IPS DF 4.7 (cell line): ENCODE results near the gene C1GALT1C1L.
"Not testable (repeated sequence)": the region's sequence is repeated elsewhere in the genome, so short reads cannot be mapped to it uniquely, and the experiment has no call there.

Experiments used
- DNase-seq: peaks from one replicate; pipeline ENCODE4 v3.0.0-alpha.2; 2013; ENCODE audit warnings: low spot score; ENCODE audit errors: extremely low read depth

Gene C1GALT1C1L

DNA sequence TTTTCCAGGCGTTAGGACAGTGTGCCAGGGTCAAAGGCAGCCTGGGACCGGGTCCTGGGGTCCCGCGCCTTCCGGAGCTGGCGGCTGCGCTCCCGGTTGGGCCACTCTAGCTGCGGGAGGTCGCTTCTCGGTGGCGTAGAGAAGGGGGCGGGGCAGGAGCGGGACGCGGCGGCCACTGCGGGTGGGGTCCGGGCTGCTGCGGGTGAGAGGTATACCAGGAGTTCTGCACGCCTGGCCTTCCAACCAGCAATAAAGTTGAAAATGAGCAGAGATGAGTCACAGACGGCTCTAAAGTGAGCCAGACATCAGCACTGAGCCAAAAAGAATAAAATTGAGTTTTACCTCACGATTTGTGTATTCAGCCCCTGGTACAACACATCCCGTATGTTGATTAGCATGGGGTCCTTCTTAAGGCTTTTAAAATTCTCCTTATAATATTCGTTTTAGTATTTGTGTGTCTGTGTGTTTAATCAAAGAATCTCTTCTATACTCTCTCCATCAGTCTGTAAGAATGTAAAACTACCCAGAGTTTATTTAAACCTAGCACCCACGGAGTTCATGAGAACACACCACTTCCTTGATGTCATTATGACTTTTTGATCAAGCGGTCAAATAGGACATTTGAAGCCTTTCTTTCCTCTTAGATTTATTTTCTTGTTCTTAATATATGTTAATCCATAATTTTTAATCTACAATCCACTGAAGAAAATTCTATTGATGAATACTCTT, at the start of gene C1GALT1C1L:
Gene C1GALT1C1L (minus strand): TSS at position 108 of the 729 bp plus-strand sequence. CDS start 107 bp downstream, at position 1.
- no peak for DNase-seq

DNA sequence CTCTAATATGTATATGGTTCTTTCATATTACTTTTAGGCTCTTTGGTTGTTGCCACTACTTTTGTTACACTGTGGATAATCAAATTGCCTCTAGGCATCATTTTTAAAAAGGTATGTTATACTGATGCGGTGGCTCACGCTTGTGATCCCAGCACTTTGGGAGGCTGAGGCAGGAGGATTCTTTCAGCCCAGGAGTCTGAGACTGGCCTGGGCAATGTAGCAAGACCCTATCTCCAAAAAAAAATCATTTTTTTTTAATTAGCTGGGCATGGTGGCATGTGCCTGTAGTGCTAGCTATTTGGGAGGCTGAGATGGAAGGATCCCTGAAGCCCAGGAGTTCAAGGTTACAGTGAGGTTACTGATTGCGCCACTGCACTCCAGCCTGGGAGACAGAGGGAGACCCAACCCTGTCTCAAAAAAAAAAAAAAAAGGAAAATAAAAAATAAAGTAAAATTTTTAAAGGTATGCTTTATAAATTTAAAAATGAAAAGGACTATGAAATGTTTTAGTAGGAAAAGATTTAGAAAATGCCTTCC, 49.5 kb upstream of the C1GALT1C1L start:
- no peak for DNase-seq

DNA sequence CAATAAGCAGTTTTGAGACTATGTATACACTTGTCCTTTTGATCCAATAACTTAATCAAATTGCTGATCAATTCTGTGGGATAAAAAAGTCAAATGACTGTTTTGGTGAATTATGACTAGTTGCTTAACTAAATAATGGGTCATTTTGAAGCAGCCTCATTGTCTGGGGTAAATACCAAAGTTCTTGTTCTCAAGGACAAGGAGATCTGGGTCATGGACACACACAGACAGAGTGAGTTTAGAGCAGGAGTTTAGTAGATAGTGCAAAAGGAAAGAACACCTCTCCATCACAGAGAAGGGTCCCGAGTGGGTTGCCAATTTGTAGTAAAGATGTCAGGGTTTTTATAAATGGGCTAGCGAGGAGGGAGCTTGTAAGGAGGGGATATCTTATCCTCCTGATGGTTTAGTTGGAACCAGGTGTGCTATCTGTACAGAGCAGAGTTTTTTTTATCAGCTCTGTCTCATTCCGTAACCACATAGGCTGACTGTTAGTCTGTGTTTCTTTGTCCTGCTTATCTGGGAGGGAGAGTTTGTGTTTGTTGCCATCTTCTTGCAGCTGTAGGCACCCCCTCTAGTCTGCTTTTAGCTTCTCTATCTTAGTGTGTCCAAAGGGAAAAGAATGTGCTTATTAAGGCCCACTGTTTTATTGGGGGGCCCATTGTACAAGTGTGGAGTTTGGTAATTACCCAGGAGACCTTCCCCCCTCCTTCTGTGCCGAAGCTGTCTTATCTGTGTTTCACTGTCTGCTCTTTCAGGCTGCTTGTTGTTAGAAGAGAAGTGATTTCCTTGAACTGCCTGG, 48.7 kb upstream of the C1GALT1C1L start:
- DNase-seq, result no peak

DNA sequence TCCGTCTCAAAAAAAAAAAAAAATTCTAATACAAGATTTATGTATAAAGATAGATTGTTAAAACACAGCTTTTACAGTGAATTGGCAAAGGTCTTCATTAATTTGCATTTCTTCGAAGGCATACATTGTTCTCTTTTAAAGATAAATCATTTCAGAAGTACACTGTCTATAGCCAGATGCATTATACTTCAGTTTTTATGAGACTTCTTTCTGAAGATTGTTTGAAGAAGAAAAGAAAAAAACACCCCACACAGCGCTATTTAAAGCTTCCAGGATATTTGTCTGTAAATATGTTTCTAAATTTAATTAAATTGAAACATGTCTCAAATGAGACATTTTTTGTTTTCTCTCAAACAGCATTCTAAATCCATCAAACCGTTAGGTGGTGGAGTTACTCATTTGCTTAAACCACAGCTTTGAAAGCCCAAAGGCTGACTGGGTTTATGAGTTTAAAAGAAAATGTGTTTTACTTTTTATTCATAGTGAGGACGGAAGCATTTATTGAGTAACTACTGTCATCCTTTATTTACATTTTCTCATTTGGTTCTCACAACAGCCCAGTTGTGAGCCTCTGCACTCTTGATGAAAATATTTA, 42.4 kb upstream of the C1GALT1C1L start:
- DNase-seq, result no peak

DNA sequence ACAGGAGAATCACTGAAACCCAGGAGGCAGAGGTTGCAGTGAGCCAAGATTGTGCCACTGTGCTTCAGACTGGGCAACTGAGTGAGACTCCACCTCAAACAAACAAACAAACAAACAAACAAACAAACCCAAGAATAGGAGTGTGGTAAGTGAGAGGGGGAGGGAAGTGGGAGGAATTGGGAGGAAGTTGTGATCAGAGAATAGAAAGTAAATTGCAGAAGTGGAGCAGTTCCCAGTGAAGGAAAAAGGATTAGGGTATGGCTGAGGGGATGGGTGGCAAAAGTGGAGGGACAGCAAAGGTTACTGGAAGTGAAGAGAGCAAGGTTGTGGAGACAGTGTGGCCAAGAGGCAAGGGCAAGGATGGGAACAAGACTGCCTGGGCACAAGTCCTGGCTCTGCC, 41.1 kb upstream of the C1GALT1C1L start:
- no peak for DNase-seq

DNA sequence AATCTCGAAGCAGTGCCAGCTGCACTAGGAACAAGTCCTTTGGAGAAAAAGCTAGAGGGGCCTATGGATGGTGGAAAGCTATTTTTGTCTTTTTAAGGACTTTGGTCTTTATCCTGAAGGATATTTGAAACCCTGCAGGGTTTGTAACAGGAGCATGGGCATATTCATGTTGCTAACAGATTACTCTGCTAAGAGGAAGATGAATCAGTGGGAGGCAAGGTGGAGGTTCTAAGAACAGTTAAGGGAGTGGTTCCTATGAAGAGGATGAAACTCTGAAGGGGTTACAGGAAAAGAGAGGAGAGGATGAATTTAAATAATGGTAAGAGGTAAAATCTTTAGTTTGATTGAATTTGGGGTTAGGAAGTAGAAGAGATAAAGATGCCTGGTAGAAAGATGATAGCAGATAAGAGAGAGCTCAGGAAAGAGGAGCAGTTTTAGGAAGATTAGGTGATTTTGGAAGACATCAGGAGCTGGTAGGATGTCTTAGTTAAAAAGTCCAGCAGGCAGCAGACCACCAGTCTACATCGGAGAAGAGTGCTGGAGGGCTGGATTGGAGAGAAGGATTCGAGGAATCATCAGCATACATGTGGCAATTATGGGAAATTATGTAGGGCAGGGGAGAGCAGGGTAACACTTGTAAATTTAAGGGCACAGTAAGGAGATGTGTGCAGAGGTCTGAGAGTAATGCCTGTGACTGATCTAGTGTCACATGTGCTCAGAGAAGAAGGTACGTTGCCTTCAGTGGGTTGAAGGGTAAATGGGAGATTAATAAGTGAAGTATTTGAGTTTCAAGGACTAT, 39.3 kb upstream of the C1GALT1C1L start:
- no peak for DNase-seq

DNA sequence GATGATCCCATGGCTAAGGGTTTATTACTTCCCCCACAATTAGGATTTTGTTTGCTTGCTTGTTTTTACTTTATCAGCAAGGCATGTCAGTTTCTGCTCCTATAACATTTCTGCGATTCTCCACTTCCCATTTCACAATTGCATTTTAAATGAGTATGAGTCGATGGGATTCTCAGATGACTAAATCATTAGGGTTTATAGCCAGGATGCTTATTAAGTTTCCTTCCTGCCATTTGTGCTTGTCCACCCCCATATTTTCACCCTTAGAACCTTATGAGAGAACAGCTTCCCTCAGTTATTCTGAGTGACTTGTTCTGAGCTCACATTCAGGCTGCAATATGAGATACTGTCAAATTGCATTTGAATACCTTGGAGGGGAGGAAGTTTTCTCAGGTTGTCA, 37.9 kb upstream of the C1GALT1C1L start:
- DNase-seq, result no peak

DNA sequence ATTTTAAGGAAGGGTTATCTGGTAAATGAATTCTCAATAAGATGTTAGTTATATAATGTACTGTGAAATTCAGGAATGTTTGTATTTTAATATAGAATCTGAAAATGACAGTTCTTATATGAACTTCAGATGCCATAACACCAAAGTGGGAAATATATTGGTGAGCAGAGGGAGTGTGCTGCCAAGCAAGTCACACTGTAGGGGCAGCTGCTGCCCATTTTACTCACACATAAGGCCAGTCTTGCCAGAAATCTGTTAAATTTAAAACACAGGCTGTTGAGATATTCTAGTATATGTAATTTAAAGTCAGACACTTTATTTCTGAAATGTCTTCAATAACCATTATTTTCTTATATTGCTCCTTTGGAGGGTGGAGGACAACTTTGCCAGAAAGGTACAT, 34.6 kb upstream of the C1GALT1C1L start:
- DNase-seq, result no peak

DNA sequence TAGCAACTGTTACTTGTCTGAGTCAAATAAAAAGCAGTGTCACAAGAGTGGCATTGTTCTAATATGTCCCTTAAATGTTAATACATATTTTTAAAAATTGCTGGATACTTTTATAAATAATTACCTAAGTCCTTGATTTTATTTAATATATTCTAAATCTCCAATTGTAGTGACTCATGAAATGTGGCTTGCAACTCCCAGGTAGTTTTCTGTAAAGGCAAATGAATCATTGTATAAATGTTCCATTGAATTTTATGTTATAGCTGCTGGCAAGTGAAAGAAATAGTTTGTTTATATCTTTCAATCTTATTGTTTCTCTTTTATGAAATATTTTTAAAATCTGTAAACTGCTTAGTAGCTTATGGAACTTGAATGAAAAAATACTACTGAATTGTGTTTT, 32.7 kb upstream of the C1GALT1C1L start:
- DNase-seq, result no peak

DNA sequence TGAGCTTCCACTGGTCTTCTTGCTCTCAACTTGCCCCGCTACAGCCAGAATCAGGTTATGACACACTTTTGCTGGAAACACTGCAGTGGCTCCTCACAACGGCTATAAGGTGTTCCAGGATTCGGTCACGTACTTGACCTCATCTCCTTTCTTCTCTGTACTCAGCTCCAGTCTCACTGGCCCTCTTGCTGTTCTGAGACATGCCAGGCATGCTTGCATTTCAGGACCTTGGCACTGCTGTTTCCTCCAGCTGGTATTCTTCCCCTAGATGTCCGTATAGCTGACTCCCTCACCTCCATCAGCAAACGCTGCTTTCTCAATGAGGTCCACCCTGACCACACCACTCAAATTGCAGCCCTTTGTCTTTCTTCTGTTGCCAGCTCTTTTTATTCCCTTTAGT, 31.9 kb upstream of the C1GALT1C1L start:
- DNase-seq, result no peak

DNA sequence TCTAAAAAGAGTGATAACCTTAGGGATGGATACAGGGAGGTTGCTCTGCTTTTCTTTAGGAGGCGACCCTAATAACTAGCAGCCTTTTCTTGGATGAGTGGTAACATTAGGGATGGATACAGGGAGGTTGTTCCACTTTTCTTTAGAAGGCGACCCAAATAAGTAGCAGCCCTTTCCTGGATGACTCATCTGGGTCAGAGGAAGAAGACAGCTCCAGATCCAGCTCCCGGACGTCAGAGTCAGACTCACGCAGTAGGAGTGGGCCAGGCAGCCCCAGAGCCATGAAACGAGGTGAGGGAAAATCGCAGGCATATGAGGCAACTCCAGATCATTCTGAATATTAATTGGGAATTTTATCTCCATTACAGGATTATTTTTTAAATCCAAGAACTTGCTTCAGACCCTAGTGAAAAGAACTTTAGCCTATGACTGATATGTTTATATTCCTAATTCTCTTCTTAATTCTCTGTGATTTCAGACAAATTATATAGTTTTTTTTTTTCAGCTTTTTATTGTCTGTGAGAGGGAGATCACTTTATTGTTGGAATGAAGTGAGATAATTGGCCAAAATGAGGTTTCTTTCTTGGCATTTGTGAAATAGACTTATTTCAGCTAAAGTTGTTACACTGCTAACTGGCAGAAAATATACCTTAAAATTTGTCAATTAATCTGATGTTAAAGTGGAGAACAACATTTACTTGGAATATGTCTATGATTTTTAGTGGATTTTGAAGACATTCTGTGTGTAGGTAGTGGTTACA, 31.2 kb upstream of the C1GALT1C1L start:
- no peak for DNase-seq

DNA sequence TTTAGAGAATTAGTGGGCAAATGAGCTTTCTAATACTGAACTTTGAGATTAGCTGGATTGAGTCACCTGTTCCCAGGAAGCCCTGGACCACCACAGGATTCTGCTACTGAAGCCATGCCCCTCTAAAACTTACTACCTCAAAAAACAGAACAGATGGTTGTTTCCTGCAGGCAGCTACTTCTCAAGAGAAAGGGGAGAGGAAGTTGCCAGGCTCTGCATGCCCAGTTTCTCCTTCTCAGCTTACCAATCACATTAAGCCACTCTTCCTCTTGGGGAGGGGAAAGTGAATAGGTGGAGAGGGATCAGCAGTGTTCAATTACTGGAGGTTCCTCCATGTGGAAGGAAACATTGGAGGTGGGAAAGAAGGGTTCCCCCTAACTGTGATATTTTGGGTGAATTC, 24.9 kb upstream of the C1GALT1C1L start:
- DNase-seq, result no peak

DNA sequence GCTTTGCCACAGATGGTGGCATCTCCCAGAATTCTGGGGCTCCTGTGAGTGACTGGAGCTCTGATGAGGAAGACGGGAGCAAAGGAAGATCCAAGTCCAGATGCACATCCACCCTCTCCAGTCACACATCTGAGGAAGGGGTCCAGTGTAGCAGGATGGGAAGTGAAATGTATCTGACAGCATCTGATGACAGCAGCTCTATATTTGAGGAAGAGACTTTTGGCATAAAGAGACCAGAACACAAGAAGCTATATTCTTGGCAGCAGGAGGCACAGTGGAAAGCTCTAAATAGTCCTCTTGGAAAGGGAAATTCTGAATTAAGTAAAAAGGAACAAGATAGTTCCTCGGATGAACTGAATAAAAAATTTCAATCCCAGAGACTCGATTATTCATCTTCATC, 23.5 kb upstream of the C1GALT1C1L start:
- DNase-seq, result no peak

DNA sequence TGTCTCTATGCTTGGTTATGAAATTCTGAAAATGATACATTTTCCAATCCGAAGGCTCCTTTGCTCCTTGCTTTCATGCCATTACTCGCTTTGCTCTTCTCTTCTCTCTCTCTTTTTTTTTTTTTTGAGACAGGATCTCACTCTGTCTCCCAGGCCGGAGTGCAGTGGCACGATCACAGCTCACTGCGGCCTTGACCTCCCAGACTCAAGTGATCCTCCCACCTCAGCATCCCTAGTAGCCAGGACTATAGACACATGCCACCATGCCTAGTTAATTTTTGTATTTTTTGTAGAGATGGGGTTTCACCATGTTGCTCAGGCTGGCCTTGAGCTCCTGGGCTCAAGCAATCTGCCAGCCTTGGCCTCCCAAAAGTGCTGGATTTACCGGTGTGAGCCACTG, 21.9 kb upstream of the C1GALT1C1L start:
- not testable (repeated sequence) for DNase-seq

DNA sequence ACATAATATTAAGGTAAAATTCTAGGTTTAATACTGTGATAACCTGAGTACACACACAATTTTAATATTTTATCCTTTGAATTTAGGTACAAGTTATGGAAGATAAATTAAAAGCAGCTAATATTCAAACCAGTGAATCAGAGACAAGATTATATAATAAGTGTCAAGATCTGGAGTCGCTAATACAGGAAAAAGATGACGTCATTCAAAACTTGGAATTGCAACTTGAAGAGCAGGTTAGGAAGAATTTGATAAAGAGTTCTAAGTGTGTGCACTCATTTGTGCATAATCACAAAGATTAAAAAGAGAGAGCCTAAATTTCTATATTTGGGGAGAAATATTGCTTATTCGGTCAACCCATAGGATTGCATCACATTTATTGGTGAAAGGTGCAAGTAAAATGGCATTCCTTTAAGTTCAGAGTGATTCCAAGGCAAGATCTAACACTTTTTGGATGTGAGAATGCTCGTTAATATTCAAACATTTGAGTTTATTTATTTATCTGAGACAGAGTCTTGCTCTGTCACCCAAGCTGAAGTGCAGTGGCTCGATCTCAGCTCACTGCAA, 16.3 kb upstream of the C1GALT1C1L start:
- no peak for DNase-seq

DNA sequence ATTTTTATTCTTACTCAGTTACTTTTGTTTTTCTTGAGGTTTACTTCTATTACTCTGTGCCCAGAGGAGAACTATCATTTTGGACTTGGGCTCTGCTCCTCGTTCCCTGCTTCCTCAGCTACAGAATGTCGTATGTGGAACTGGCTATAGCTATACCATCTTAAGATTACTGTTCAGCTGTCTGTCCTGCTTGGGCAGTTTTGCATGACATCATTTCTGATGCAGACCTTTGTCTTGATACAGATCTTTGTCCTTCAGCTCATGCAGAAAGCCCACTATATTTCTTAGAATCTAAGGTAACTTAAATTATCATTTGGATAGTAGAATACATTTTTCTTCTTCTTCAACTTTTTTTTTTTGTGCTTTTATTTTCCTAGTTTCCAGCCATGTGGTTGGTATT, 13.8 kb upstream of the C1GALT1C1L start:
- DNase-seq, result no peak

DNA sequence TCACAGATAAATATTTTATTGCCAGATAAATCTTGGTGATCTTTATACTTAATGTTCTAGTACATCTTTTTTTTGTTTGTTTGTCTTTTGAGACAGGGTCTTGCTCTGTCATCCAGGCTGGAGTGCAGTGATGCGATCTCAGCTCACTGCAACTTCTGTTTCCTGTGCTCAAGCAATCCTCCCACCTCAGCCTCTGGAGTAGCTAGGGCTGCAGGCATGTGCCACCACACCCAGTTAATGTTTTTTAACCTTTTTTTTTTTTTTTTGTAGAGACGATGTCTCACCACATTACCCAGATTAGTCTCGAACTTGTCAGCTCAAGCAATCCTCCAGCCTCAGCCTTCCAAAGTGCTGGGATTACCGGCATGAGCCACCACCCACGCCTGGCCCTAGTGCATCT, 9.1 kb upstream of the C1GALT1C1L start:
- DNase-seq, result no peak

DNA sequence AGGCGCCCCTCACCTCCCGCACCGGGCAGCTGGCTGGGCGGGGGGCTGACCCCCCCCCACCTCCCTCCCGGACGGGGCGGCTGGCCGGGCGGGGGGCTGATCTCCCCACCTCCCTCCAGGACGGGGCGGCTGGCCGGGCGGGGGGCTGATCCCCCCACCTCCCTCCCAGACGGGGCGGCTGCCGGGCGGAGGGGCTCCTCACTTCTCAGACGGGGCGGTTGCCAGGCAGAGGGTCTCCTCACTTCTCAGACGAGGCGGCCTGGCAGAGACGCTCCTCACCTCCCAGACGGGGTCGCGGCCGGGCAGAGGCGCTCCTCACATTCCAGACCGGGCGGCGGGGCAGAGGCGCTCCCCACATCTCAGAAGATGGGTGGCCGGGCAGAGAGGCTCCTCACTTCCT, 1.6 kb upstream of the C1GALT1C1L start:
- not testable (repeated sequence) for DNase-seq

DNA sequence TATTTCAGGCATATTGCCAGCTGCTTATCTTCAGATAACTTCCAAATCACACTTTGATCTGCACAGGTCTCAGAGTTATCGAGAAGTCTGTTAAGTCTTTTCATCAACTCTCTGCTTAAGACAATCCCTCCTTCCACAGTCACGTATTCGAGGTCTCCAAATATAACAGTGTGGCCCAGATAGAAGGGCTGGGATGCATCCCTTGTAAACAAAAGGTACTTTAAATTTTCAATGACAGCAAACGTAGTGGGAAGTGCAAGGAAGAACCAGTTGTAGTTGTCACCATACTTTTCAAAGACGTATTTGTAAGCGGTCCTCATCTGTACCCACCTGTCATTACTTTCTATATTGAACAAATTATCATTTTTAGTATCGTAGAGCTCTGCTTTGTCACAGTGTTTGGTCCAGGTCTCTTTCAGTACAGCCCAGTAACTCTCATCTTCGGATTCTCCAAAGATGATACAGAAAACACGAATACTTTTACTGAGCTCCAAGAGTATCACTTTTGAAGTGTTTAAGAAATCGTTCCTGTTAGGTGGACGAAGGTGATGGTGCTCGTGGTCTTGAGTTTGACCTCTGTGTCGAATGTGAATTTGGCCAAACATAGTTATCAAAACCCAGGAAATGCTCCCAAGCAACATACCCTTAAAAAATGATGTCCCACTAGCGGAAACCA, 445 bp downstream of the C1GALT1C1L start:
- DNase-seq, result no peak

DNA sequence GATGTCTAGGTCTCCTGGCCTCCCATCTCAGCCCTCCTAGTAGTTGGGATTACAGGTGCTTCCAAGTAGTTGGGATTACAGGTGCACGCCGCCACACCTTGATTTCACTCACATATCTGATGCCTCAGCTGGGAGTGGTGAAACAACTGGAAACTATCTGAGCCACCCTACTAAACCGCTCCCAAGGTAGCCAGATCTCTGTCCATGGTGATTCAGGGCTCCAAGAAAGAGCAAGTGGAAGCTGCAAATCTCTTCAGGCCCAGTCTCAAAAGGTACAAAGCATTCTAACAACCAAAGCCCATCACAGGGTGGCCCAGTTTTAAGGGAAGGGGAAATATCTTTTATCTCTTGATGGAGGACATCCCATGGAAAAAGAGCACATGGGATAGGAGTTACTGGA, 19.0 kb downstream of the C1GALT1C1L start:
- no peak for DNase-seq
